DOHH2 (cell line): Measurements from ENCODE around the gene SRMS.
"Not testable (repeated sequence)": the region's sequence is repeated elsewhere in the genome, so short reads cannot be mapped to it uniquely, and the experiment has no call there.

Experiments
- H3F3A ChIP-seq: fragments of 200-600 bp; sonication (generic), shearing (Covaris generic); 2 replicates; pipeline ENCODE4 v1.6.0; 2016; ENCODE audit warnings: antibody characterized with exemption, mild to moderate bottlenecking; ENCODE audit not compliant: control insufficient read depth, insufficient read depth
- H3K27ac ChIP-seq: fragments of 200-600 bp; sonication (generic); 2 replicates; pipeline ENCODE4 v1.5.1; 2014; ENCODE audit warnings: low read depth, mild to moderate bottlenecking, low read length, moderate library complexity
- H3K27me3 ChIP-seq: fragments of 200-600 bp; sonication (generic); 2 replicates; pipeline ENCODE4 v1.6.1; 2014; ENCODE audit warnings: mild to moderate bottlenecking, low read length, mixed read lengths; ENCODE audit not compliant: control insufficient read depth
- H3K36me3 ChIP-seq: fragments of 200-600 bp; sonication (generic); 2 replicates; pipeline ENCODE4 v1.6.1; 2014; ENCODE audit warnings: mild to moderate bottlenecking, low read length, moderate library complexity, mixed read lengths; ENCODE audit not compliant: control insufficient read depth
- H3K4me1 ChIP-seq: fragments of 200-600 bp; sonication (generic); 2 replicates; pipeline ENCODE4 v1.6.1; 2014; ENCODE audit warnings: mild to moderate bottlenecking, low read length, mixed read lengths; ENCODE audit not compliant: control insufficient read depth
- H3K4me2 ChIP-seq: fragments of 200-600 bp; sonication (generic); 2 replicates; pipeline ENCODE4 v1.6.0; 2014; ENCODE audit warnings: mild to moderate bottlenecking, low read length, moderate library complexity
- H3K4me3 ChIP-seq: fragments of 200-600 bp; sonication (generic); 2 replicates; pipeline ENCODE4 v1.5.1; 2014; ENCODE audit warnings: mild to moderate bottlenecking, low read length, mixed read lengths
- H3K79me2 ChIP-seq: fragments of 200-600 bp; sonication (generic); 2 replicates; pipeline ENCODE4 v1.6.1; 2014; ENCODE audit warnings: mild to moderate bottlenecking, low read length, mixed read lengths; ENCODE audit not compliant: control insufficient read depth
- H3K9me2 ChIP-seq: fragments of 200-600 bp; sonication (generic); replicated peaks from 2 replicates; pipeline ENCODE4 v1.6.1; 2014; ENCODE audit warnings: mild to moderate bottlenecking, low read length, mixed read lengths; ENCODE audit not compliant: control insufficient read depth
- H3K9me3 ChIP-seq: fragments of 200-600 bp; sonication (generic); 2 replicates; pipeline ENCODE4 v1.6.1; 2014; ENCODE audit warnings: antibody characterized with exemption, low read length, mixed read lengths; ENCODE audit not compliant: control insufficient read depth, insufficient read depth
- H4K20me1 ChIP-seq: fragments of 200-600 bp; sonication (generic); 2 replicates; pipeline ENCODE4 v1.6.0; 2014; ENCODE audit warnings: low read depth, mild to moderate bottlenecking, antibody characterized with exemption, low read length, moderate library complexity; ENCODE audit not compliant: control insufficient read depth, insufficient read depth
- CTCF ChIP-seq: fragments of 200-600 bp; sonication (generic); IDR thresholded peaks from one replicate; pipeline ENCODE4 v1.5.1; 2014; ENCODE audit warnings: antibody characterized with exemption, mild to moderate bottlenecking, low read depth, low read length; ENCODE audit not compliant: poor library complexity, severe bottlenecking
- EZH2phosphoT487 ChIP-seq: fragments of 200-600 bp; sonication (generic); IDR thresholded peaks from 2 replicates; pipeline ENCODE4 v1.6.1; 2017; ENCODE audit warnings: borderline replicate concordance, mild to moderate bottlenecking, antibody characterized with exemption, low read length, moderate library complexity, mixed read lengths

Gene SRMS

GRCh38 chr20:63572071-63572787 is 24.7 kb upstream of the SRMS start:
- TF ChIP-seq EZH2phosphoT487, result no peak
- no peak for TF ChIP-seq CTCF
- no peaks in the 10 kb centered on the region for H3F3A ChIP-seq
- H3K27me3 ChIP-seq, result peaks cover 31% of the 10 kb centered on the region
- H3K4me1 ChIP-seq, result peaks cover 19% of the 10 kb centered on the region
- no peaks in the 10 kb centered on the region for H3K9me2 ChIP-seq
- H3K79me2 ChIP-seq, result no peaks in the 10 kb centered on the region
- peaks cover 3% of the 10 kb centered on the region; the same call in 1 of the 2 replicates for H4K20me1 ChIP-seq
- H3K4me3 ChIP-seq, result no peak overlapping the region
- no peak overlapping the region for H3K4me2 ChIP-seq
- no peaks in the 10 kb centered on the region for H3K9me3 ChIP-seq
- H3K27ac ChIP-seq, result no peak overlapping the region
- H3K36me3 ChIP-seq, result no peaks in the 10 kb centered on the region

- not testable (repeated sequence) for H3K9me2 ChIP-seq, H4K20me1 ChIP-seq, H3K4me3 ChIP-seq, H3K9me3 ChIP-seq, H3F3A ChIP-seq, H3K36me3 ChIP-seq, H3K27ac ChIP-seq, H3K4me2 ChIP-seq, H3K79me2 ChIP-seq
- Histone ChIP-seq H3K4me1 (peaks cover 19% of the 10 kb centered on the region), H3K27me3 (peaks cover 36% of the 10 kb centered on the region)
Measured at GRCh38 chr20:63571087-63571478, 23.5 kb upstream of the SRMS start.

DNA sequence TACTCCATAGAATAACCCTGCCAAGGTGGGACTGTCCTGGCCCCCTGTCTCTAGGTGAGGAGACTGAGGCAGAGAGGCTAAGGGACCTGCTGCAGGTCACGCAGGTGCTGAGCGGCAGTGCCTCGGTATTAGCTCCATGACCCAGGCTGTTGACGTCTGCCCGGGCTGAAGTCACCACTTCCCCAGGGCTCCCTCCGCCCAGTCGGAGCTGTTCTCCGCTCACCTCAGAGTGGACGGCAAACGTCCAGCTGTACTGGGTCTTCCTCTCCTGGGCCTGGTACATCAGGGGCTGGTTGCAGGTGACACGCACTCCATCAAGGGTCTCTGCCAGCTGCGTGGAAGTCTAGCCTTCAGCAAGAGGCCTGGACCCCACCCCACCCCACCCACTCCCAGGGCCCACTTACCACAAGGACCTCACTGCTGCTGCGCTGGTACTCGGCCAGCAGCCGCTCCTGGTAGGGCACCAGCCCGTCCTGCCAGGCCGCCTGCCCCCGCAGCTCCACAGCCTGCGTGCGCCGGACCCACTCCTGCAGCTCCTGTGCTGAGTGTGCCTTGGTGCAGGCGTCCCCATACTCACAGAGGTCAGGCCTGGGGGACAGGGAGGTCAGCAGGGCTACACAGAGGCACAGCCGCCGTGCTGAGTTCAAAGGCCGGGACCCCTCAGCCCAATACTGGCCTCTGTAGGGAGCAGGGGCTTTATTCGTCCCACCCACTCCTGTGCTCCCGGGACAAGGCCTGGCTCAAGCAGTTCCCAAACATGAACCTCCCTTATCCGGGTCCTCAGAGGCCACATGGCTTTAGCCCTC is 22.9 kb upstream of the SRMS start:
- Histone ChIP-seq H3K79me2 (no peaks in the 10 kb centered on the region), H3K27ac (no peak overlapping the region), H3K27me3 (peaks cover 36% of the 10 kb centered on the region)

More for the DNA sequence above, 22.9 kb upstream of the SRMS start:
- peaks cover 3% of the 10 kb centered on the region; the same call in 1 of the 2 replicates for H4K20me1 ChIP-seq
- H3K9me3 ChIP-seq, result no peaks in the 10 kb centered on the region
- no peaks in the 10 kb centered on the region for H3K9me2 ChIP-seq
- H3K4me2 ChIP-seq, result no peak overlapping the region
- H3K4me1 ChIP-seq, result peaks cover 19% of the 10 kb centered on the region
- no peak for TF ChIP-seq EZH2phosphoT487
- no peak for TF ChIP-seq CTCF
- no peak overlapping the region for H3K4me3 ChIP-seq
- H3F3A ChIP-seq, result no peaks in the 10 kb centered on the region
- H3K36me3 ChIP-seq, result no peaks in the 10 kb centered on the region
